ENCODE measurements around the gene ZNF618. TPM values are rescaled to one million over a fixed set of nuclear protein-coding genes. Genes with fewer than 3 reads are reported as not detected.

Gene ZNF618
- total and polyA plus RNA-seq, 8 donors, result 1.2 to 19.8 (median 5.3) TPM

DNA sequence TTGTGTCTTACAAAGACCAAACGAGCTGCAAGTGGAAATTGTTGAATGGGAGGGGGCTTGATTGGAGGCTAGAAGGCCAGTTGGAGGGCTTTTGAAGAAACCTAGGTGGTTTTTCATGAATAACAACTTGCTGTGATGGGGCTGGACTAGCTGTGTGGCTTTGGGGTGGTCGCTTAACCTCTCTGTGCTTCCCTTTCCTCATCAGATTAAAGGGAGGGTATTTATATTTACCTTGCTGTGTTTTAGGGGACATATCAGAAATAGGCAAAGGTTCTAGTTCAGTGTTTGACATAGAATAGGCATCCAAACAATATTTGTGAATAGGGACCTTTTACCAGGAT lies 74.9 kb downstream of the ZNF618 start:
- Histone ChIP-seq H3K27ac (no peak overlapping the region), H3K27me3 (no peaks in the 10 kb centered on the region), H3K4me3 (no peak overlapping the region), H3K36me3 (no peaks in the 10 kb centered on the region), H3K9me3 (no peaks in the 10 kb centered on the region), H3K4me1 (peaks cover 4 to 18% (median 10%) of the 10 kb centered on the region in 4 donors)
- TF ChIP-seq EP300 (IDR thresholded peaks at IDR 0.05), result no peak
- TF ChIP-seq POLR2AphosphoS5 (IDR thresholded peaks at IDR 0.05), result no peak
- no peak for DNase-seq
- 73 to 91% (median 86%) methylated on average over 2 of the region's 2 CpGs for WGBS, 5 donors
- intact Hi-C loops (cut with DNase I; ENCODE audit: low total_unique reads), result no loop called here

DNA sequence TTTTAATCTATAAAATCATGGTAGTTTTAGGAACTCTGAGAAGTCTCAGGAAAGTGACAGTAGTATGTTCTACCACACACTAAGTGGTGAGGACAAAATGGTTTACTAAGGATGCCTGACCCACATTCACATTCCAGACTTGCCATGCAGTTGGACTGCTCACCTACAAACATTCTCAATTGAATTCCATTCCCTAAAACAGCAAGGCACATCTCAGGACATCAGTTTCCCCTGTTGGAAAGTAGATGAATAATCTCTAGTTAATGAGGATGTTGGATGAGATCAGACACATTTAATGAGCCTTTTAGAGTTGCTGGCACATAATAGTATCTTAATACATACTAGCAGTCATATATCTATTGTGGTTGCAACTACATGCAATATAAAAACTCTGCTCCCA lies 76.6 kb downstream of the ZNF618 start:
- Histone ChIP-seq H3K9me3 (no peaks in the 10 kb centered on the region), H3K4me1 (peaks cover 4 to 32% (median 14%) of the 10 kb centered on the region in 4 donors), H3K27ac (no peak overlapping the region), H3K27me3 (no peaks in the 10 kb centered on the region), H3K36me3 (no peaks in the 10 kb centered on the region), H3K4me3 (no peak overlapping the region)
- no peak for DNase-seq
- intact Hi-C loops (cut with DNase I; ENCODE audit: low total_unique reads), result no loop called here
- TF ChIP-seq, protein P1, sequence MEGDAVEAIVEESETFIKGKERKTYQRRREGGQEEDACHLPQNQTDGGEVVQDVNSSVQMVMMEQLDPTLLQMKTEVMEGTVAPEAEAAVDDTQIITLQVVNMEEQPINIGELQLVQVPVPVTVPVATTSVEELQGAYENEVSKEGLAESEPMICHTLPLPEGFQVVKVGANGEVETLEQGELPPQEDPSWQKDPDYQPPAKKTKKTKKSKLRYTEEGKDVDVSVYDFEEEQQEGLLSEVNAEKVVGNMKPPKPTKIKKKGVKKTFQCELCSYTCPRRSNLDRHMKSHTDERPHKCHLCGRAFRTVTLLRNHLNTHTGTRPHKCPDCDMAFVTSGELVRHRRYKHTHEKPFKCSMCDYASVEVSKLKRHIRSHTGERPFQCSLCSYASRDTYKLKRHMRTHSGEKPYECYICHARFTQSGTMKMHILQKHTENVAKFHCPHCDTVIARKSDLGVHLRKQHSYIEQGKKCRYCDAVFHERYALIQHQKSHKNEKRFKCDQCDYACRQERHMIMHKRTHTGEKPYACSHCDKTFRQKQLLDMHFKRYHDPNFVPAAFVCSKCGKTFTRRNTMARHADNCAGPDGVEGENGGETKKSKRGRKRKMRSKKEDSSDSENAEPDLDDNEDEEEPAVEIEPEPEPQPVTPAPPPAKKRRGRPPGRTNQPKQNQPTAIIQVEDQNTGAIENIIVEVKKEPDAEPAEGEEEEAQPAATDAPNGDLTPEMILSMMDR (IDR thresholded peaks at IDR 0.05), result no peak
- TF ChIP-seq POLR2AphosphoS5 (IDR thresholded peaks at IDR 0.05) (no peak), EP300 (IDR thresholded peaks at IDR 0.05) (no peak), POLR2A (IDR thresholded peaks at IDR 0.05) (no peak)

DNA sequence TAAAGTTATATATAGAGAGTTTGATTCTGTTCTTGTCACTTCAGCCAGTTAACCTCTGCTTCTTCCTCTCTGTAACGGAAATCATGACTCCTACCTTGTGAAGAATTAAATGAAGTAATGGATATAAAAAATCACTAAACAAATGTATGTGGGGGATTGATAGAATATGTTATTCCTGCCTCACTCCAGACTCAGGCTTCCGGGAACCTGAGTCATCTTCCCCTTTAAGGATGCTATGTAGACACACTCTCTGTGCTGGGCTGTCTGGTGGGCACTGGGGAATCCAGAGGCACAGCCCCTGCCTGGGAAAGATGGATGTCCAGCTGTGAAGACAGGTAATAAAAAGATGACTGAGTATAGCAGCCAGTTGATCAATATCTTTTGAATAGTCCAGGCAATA lies 77.4 kb downstream of the ZNF618 start:
- Histone ChIP-seq H3K9me3 (no peaks in the 10 kb centered on the region), H3K4me1 (peaks cover 8 to 41% (median 22%) of the 10 kb centered on the region in 4 donors), H3K36me3 (no peaks in the 10 kb centered on the region), H3K27ac (no peak overlapping the region), H3K4me3 (no peak overlapping the region), H3K27me3 (no peaks in the 10 kb centered on the region)
- intact Hi-C loops (cut with DNase I; ENCODE audit: low total_unique reads), result no loop called here
- WGBS, 5 donors, result 70 to 94% (median 91%) methylated on average over 2 of the region's 2 CpGs
- no peak for DNase-seq
- TF ChIP-seq POLR2AphosphoS5 (IDR thresholded peaks at IDR 0.05) (no peak), POLR2A (IDR thresholded peaks at IDR 0.05) (no peak), EP300 (IDR thresholded peaks at IDR 0.05) (no peak)
- TF ChIP-seq, protein P1 (IDR thresholded peaks at IDR 0.05), result no peak

DNA sequence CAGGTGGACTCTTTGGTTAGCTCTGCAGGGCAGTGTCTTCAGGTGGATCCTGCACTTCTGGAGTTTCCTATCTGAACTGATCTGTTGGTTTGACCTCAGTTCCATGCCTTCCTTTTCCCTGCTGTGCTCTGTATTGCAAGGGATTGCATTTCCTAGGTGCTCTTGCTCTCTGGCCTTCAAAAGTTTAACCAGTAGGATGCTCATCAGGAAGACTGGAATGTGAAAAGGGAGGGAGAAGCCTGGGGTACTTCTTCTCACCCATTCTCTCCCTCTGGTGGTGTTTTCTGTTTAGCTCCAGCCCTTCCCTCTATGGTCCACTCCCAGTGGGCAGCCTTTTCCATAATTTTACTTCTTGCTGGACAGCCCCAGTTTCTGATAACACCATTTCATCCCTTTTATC lies 78.5 kb downstream of the ZNF618 start:
- Histone ChIP-seq H3K36me3 (no peaks in the 10 kb centered on the region), H3K9me3 (no peaks in the 10 kb centered on the region), H3K27me3 (no peaks in the 10 kb centered on the region), H3K4me3 (no peak overlapping the region), H3K27ac (peak overlapping the region in 2 of 5 donors; percentile 39 to 56), H3K4me1 (peaks cover 8 to 42% (median 23%) of the 10 kb centered on the region in 4 donors)
- TF ChIP-seq EP300 (IDR thresholded peaks at IDR 0.05), result no peak
- TF ChIP-seq, protein P1 (IDR thresholded peaks at IDR 0.05), result no peak
- TF ChIP-seq POLR2A (IDR thresholded peaks at IDR 0.05), result no peak
- no peak for TF ChIP-seq POLR2AphosphoS5 (IDR thresholded peaks at IDR 0.05)
- DNase-seq, result no peak
- intact Hi-C loops (cut with DNase I; ENCODE audit: low total_unique reads), result no loop called here

DNA sequence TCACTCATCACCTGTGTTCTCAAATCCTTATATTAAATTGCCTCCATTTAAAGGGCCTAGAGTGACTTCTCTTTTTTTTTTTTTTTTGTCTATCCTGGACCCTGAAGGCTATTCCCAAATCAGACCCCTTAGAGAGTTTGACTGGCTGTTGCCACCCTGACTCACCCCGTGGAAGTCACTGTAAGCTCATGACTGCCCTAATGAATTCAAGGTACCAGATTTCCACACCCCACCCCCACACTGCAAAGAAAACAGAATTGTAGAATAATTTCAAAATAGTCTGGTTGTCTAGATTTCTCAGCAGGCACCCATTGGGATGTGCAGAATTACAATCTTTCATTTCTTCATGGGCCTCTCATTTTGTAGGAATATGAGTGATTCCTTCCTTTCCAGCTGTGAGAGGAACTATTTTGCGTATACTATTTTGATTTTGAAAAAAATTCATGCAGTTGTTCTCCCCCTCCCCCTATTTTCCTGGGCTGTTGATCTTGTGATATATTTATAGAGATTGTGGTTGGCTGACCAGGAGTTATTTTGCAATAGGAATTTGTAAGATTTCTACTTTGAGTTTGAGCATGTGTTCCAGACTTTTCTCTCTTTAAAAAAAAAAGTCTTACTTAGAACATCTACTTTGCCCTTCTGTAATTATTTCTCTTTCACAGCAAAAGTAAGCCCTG lies 79.1 kb downstream of the ZNF618 start:
- Histone ChIP-seq H3K36me3 (no peaks in the 10 kb centered on the region), H3K9me3 (no peaks in the 10 kb centered on the region), H3K4me3 (no peak overlapping the region), H3K4me1 (peaks cover 8 to 42% (median 23%) of the 10 kb centered on the region in 4 donors), H3K27me3 (no peaks in the 10 kb centered on the region), H3K27ac (peak overlapping the region in 3 of 5 donors; percentile 39 to 56 (median 48))
- no peak for TF ChIP-seq EP300 (IDR thresholded peaks at IDR 0.05)
- TF ChIP-seq POLR2A (IDR thresholded peaks at IDR 0.05), result no peak
- TF ChIP-seq, protein P1 (IDR thresholded peaks at IDR 0.05), result no peak
- TF ChIP-seq POLR2AphosphoS5 (IDR thresholded peaks at IDR 0.05), result no peak
- WGBS, 5 donors, result 62 to 77% (median 67%) methylated on average over 2 of the region's 2 CpGs
- peak in 1 of 2 donors; percentile 52 for DNase-seq
- intact Hi-C loops (cut with DNase I; ENCODE audit: low total_unique reads), result no loop called here

All from stomach (tissue), 9 donors.